ENCODE measurements around the gene P2RX4.

DNA sequence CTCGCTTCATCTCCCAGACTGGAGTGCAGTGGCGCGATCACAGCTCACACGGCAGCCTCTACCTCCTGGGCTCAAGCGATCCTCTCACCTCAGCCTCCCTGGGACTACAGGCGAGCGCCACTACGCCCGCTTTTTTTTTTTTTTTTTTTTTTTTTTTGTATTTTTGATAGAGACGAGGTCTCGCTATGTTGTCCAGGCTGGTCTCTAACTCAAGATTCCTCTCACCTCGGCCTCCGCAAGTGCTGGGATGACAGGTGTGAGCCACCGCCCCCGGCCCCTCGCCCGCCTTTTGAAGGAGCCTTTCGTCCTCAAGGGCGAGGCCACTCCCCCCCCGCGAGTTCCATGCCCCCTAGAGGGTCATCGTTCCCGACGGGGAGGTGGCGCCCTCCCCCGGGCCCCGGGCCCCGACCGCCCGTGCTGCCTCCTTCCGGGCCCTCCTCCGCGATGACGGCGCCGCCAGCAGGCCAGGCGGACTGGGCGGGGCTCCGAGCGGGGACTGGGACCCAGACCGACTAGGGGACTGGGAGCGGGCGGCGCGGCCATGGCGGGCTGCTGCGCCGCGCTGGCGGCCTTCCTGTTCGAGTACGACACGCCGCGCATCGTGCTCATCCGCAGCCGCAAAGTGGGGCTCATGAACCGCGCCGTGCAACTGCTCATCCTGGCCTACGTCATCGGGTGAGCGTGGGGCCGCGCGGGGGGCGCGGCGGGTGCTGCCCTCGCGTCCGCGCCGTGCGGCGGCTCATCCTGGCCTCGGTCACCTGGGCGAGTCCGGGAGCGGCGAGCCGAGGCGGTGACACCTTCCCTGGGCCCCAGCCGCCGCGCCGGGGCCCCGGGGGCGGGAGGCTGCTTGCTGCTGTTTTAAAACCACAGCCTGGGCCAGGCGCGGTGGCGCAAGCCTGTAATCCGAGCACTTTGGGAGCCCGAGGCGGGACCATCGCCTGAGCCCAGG is at the start of gene P2RX4:
- TF ChIP-seq, protein P1, sequence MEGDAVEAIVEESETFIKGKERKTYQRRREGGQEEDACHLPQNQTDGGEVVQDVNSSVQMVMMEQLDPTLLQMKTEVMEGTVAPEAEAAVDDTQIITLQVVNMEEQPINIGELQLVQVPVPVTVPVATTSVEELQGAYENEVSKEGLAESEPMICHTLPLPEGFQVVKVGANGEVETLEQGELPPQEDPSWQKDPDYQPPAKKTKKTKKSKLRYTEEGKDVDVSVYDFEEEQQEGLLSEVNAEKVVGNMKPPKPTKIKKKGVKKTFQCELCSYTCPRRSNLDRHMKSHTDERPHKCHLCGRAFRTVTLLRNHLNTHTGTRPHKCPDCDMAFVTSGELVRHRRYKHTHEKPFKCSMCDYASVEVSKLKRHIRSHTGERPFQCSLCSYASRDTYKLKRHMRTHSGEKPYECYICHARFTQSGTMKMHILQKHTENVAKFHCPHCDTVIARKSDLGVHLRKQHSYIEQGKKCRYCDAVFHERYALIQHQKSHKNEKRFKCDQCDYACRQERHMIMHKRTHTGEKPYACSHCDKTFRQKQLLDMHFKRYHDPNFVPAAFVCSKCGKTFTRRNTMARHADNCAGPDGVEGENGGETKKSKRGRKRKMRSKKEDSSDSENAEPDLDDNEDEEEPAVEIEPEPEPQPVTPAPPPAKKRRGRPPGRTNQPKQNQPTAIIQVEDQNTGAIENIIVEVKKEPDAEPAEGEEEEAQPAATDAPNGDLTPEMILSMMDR (IDR thresholded peaks at IDR 0.05): peak in 2 of 3 experiments; percentile 1 to 30
- peak; percentile 46 for TF ChIP-seq POLR2A (IDR thresholded peaks at IDR 0.05)
